Effector memory CD4-positive, alpha-beta T cell (primary cell): ENCODE measurements around the gene ATP7B.

Source experiments
- DNase-seq, 3 donors: peaks; one replicate each; pipeline ENCODE4 v3.0.0-alpha.2; 2020
- H3K27ac ChIP-seq: 2 replicates; pipeline ENCODE4 v1.7.0; 2013; ENCODE audit warnings: mild to moderate bottlenecking, low read length, moderate library complexity; ENCODE audit not compliant: insufficient read depth, poor library complexity, severe bottlenecking
- H3K27me3 ChIP-seq: replicated peaks from 2 replicates; pipeline ENCODE4 v1.7.0; 2013; ENCODE audit warnings: mild to moderate bottlenecking, low read length; ENCODE audit not compliant: insufficient read depth, control insufficient read depth, poor library complexity, severe bottlenecking
- H3K36me3 ChIP-seq: 2 replicates; pipeline ENCODE4 v1.7.0; 2013; ENCODE audit warnings: mild to moderate bottlenecking, low read length, moderate library complexity; ENCODE audit not compliant: control insufficient read depth, insufficient read depth
- H3K4me1 ChIP-seq: 2 replicates; pipeline ENCODE4 v1.7.0; 2013; ENCODE audit warnings: low read length, mild to moderate bottlenecking; ENCODE audit not compliant: control insufficient read depth, insufficient read depth, poor library complexity, severe bottlenecking
- H3K4me3 ChIP-seq: 2 replicates; pipeline ENCODE4 v1.7.0; 2013; ENCODE audit warnings: low read length, low read depth, mild to moderate bottlenecking; ENCODE audit not compliant: insufficient read depth, poor library complexity, severe bottlenecking
- H3K9me3 ChIP-seq: 2 replicates; pipeline ENCODE4 v1.7.0; 2013; ENCODE audit warnings: mild to moderate bottlenecking, low read length, moderate library complexity; ENCODE audit not compliant: control insufficient read depth

ATP7B gene

GRCh38 chr13:52029569-52029968 lies 18.3 kb upstream of the ATP7B start:
- DNase-seq = no peak
- Histone ChIP-seq H3K27ac (no peak overlapping the region), H3K27me3 (no peaks in the 10 kb centered on the region), H3K9me3 (no peaks in the 10 kb centered on the region), H3K4me1 (no peaks in the 10 kb centered on the region), H3K36me3 (peaks cover 14% of the 10 kb centered on the region), H3K4me3 (no peak overlapping the region)

- DNase-seq = no peak
- Histone ChIP-seq H3K27ac (no peak overlapping the region), H3K27me3 (no peaks in the 10 kb centered on the region), H3K36me3 (peaks cover 23% of the 10 kb centered on the region), H3K4me1 (no peaks in the 10 kb centered on the region), H3K9me3 (no peaks in the 10 kb centered on the region), H3K4me3 (no peak overlapping the region)
Observed at GRCh38 chr13:52027832-52028231, 16.6 kb upstream of the ATP7B start.

DNA sequence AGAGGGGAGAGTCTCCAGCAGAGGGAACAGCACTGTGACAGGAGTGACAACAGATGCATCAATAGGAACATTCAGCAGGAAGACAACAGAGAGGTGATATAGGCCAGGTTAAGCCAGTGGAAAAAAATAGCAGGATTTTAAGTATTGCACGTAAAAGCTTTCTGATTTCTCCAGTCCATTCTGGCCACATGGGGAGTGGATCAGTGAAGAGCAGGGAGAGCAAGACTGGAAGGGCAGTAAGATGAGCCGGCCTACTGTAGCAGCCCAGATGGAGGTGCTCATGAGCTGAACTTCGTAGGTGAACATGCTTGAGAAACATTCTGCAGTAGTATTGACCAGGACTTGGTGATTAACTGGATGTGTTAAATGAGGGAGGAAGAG lies 15.0 kb upstream of the ATP7B start:
- no peak for DNase-seq
- H3K27me3 ChIP-seq = no peaks in the 10 kb centered on the region
- no peaks in the 10 kb centered on the region for H3K4me1 ChIP-seq
- H3K27ac ChIP-seq = no peak overlapping the region
- no peaks in the 10 kb centered on the region for H3K9me3 ChIP-seq
- H3K36me3 ChIP-seq = peaks cover 25% of the 10 kb centered on the region
- H3K4me3 ChIP-seq = no peak overlapping the region

DNA sequence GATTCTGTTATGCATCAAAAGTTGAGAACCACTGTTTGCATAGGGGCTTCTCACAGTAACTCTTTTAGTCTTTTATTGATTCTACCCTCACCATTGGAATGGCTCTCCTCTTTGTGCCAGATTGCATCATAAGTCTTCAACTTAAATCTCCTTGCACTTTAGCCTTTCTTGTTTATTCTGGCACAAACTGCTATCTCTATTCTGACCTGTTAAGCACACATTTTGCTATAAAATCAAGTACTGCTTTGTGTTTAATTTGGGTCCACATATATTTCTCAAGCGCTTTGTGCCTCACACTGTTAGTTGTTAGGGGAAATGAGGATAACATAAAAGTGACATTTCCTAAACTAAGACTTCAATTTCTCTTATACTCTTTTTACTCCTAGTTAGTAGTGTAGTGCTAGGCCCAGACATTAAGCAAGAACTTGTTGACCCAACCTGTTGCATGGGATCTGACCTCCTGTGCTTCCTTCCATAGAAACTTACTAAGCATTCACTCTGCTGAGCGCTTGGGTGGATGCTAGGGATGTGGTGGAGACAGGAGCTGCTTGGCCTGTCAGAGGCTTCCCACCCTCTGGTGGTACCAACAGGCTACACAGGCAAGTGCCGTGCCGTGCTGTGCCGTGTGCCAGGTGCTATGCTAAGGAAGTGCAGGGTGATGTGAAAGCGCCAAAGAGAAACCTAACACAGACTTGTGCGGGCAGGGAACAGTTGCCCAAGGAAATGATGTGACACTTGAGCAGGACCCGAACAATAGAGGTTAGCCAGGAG lies 14.4 kb upstream of the ATP7B start:
- Histone ChIP-seq H3K27ac (no peak overlapping the region), H3K36me3 (peaks cover 27% of the 10 kb centered on the region), H3K9me3 (no peaks in the 10 kb centered on the region), H3K27me3 (no peaks in the 10 kb centered on the region), H3K4me3 (no peak overlapping the region), H3K4me1 (no peaks in the 10 kb centered on the region)
- no peak for DNase-seq

DNA sequence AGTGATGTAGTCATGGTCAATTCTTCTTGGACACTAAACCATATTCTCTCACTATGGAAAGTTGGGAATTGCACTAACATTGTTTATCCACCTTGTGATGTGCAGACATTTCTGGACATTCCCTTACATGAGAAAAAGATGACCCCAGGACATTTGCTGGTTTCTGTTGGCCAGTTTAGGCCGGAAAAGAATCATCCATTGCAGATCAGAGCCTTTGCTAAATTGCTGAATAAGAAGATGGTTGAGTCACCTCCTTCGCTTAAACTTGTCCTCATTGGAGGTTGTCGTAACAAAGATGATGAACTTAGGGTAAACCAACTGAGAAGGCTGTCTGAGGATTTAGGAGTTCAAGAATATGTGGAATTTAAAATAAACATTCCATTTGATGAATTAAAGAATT lies 13.2 kb upstream of the ATP7B start, which contains the start of gene UTP14C:
UTP14C (plus strand) TSS at position 211 of the 400 bp plus-strand sequence. CDS start 4,114 bp downstream, outside the sequence.
- no peaks in the 10 kb centered on the region for H3K4me1 ChIP-seq
- no peak within 1 kb of the TSS for H3K27ac ChIP-seq
- H3K4me3 ChIP-seq = no peak within 1 kb of the TSS
- H3K27me3 ChIP-seq = no peaks in the 10 kb centered on the region
- H3K36me3 ChIP-seq = peaks cover 39% of the 10 kb centered on the region
- DNase-seq = no peak
- H3K9me3 ChIP-seq = no peaks in the 10 kb centered on the region

- H3K4me1 ChIP-seq = no peaks in the 10 kb centered on the region
- no peak for DNase-seq
- H3K27ac ChIP-seq = no peak overlapping the region
- no peaks in the 10 kb centered on the region for H3K9me3 ChIP-seq
- H3K36me3 ChIP-seq = peaks cover 41% of the 10 kb centered on the region
- no peaks in the 10 kb centered on the region for H3K27me3 ChIP-seq
- H3K4me3 ChIP-seq = no peak overlapping the region
Observed at GRCh38 chr13:52022356-52022755, 11.1 kb upstream of the ATP7B start.

- DNase-seq = no peak
- peaks cover 37% of the 10 kb centered on the region for H3K36me3 ChIP-seq
- H3K27ac ChIP-seq = no peak overlapping the region
- H3K27me3 ChIP-seq = no peaks in the 10 kb centered on the region
- no peaks in the 10 kb centered on the region for H3K9me3 ChIP-seq
- H3K4me3 ChIP-seq = no peak overlapping the region
- no peaks in the 10 kb centered on the region for H3K4me1 ChIP-seq
Observed at GRCh38 chr13:52020191-52020590, 8.9 kb upstream of the ATP7B start.

DNA sequence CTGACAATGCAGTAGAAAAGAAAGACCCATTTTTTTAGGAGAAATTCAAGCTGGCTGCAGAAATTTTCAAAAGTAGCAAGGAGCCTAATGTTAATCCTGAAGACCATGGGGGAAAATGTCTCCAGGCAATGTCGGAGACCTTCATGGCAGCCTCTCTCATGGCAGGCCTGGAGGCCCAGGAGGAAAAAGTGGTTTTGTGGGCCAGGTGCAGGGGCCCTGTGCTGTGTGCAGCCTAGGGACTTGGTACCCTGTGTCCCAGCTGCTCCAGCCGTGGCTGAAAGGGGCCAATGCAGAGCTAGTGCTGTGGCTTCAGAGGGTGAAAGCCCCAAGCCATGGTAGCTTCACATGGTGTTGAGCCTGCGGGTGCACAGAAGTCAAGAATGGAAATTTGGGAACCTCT lies 5.0 kb upstream of the ATP7B start:
- Histone ChIP-seq H3K4me3 (no peak overlapping the region), H3K4me1 (peaks cover 5% of the 10 kb centered on the region), H3K9me3 (no peaks in the 10 kb centered on the region), H3K27me3 (no peaks in the 10 kb centered on the region), H3K27ac (no peak overlapping the region), H3K36me3 (peaks cover 25% of the 10 kb centered on the region)
- DNase-seq = no peak

- no peaks in the 10 kb centered on the region for H3K27me3 ChIP-seq
- peak overlapping the region; percentile 94 for H3K4me3 ChIP-seq
- DNase-seq = no peak
- H3K36me3 ChIP-seq = peaks cover 4% of the 10 kb centered on the region
- peak overlapping the region; percentile 75 for H3K27ac ChIP-seq
- H3K9me3 ChIP-seq = no peaks in the 10 kb centered on the region
- peaks cover 11% of the 10 kb centered on the region for H3K4me1 ChIP-seq
Observed at GRCh38 chr13:52012512-52012836, 1.2 kb upstream of the ATP7B start.

GRCh38 chr13:52011632-52012511 lies 622 bp upstream of the ATP7B start, which contains the start of gene ALG11:
ALG11 (plus strand) TSS chr13:52012398; CDS start chr13:52012419, 21 bp downstream.
- H3K27ac ChIP-seq = peak within 1 kb of the TSS; percentile 75
- no peaks in the 10 kb centered on the region for H3K9me3 ChIP-seq
- peaks cover 11% of the 10 kb centered on the region for H3K4me1 ChIP-seq
- peak within 1 kb of the TSS; percentile 94 for H3K4me3 ChIP-seq
- no peaks in the 10 kb centered on the region for H3K27me3 ChIP-seq
- H3K36me3 ChIP-seq = peaks cover 4% of the 10 kb centered on the region
- DNase-seq = peak; percentile 98 to 99 (median 99)
